Uterus (tissue), 2 donors: ENCODE results near the gene DCLK2.

ENCODE experiments used
- POLR2A ChIP-seq, 2 donors: fragments of 450-650 bp; IDR thresholded peaks; one replicate each; pipeline ENCODE4 v1.6.1; 2016; ENCODE audit warnings: antibody characterized with exemption in 2 of 2, mild to moderate bottlenecking in 1 of 2, moderate library complexity in 1 of 2
- TF ChIP-seq, protein P1 (sequence below), 4 experiments: fragments of 200-600 bp in 2 of 4; fragments of 450-650 bp in 2 of 4; sonication (generic) in 2 of 4; IDR thresholded peaks; one replicate each; pipeline ENCODE4 v1.5.1; 2016 to 2019; ENCODE audit warnings: antibody characterized with exemption in 4 of 4, mild to moderate bottlenecking in 2 of 4, moderate library complexity in 1 of 4

GRCh38 chr4:150237110-150237872, 159.0 kb downstream of the DCLK2 start:
- TF ChIP-seq, protein P1, sequence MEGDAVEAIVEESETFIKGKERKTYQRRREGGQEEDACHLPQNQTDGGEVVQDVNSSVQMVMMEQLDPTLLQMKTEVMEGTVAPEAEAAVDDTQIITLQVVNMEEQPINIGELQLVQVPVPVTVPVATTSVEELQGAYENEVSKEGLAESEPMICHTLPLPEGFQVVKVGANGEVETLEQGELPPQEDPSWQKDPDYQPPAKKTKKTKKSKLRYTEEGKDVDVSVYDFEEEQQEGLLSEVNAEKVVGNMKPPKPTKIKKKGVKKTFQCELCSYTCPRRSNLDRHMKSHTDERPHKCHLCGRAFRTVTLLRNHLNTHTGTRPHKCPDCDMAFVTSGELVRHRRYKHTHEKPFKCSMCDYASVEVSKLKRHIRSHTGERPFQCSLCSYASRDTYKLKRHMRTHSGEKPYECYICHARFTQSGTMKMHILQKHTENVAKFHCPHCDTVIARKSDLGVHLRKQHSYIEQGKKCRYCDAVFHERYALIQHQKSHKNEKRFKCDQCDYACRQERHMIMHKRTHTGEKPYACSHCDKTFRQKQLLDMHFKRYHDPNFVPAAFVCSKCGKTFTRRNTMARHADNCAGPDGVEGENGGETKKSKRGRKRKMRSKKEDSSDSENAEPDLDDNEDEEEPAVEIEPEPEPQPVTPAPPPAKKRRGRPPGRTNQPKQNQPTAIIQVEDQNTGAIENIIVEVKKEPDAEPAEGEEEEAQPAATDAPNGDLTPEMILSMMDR (IDR thresholded peaks at IDR 0.05) = no peak
- no peak for TF ChIP-seq POLR2A (IDR thresholded peaks at IDR 0.05)
